Stromal cell of bone marrow (primary cell): ENCODE measurements around the gene TNFRSF11A.

ENCODE experiments used
- DNase-seq: peaks from one replicate; pipeline ENCODE4 v3.0.0-alpha.2; 2012; ENCODE audit warnings: low read depth

TNFRSF11A gene

DNA sequence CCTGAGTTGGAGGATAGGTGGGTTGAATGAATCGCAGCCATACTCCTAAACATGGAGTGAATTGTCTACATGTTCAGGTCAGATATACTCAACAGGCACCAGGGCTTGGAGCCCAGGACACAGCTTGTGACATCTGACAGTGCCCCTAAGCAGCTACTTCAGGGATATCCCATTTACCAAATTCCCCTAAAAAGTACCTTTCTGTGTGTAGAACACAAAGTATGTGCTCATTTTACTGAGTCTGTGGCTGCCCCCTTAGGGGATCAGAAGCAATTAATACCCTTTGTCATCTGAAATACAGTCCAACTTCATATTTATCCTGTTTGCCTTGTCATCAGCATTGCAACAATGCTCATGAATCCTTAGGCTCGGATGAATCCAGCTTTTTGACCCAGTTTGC, 20.8 kb downstream of the TNFRSF11A start:
- DNase-seq: no peak

DNA sequence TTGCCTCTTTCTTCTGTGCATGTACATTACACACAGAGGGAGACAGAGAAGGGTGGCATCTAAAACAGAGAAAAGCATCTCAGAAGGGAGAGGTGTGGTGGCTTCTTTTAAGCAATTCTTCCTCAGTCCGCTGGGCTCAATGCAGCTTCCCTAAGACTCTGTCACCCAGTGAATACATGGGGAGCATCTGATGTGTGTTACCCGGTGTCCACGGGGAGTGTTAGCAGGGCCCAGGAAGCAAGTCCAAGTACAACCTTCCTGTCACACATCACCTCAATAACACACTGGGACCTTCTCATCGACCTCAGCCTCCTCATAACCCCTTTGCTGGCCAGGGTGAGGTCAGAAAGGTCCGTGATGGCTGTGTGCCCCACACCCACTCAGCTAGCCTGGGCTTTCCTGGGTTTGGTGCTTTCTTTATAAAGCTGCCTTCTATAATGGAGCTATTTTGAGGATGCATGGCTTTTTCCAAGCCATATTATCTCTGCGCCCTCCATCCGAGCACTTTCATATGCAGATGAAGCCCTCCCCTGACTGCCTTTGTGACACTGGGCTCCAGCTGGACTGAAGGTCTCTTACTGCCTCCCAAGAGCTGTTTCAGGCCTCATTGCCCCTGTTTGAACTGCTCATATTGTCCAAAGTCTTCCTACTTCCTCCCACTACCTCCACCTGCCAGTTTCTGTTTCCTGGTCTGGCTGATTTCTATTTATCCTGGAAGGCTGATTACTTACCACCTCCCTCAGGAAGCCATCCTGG, 21.4 kb downstream of the TNFRSF11A start:
- DNase-seq: no peak

GRCh38 chr18:62347089-62347506, 22.0 kb downstream of the TNFRSF11A start:
- DNase-seq: no peak

DNA sequence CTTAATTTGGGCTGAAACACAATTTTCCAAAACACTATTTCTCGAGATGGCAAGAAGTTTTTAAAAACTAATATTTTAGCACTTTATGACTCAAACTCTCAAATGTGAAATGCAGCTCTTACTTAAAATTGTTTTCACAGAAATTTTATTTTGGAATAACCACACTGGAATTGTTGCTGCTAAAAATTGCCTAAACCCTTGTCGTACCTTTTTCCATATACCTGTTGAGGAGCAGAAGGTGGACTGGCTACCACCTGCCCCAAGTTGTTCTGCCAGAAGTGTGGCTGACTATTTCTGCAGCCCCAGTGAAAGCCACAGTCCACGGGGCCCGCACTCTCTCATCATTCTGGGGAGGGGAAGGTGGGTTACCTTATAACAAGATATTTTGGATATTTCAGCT, 23.4 kb downstream of the TNFRSF11A start:
- DNase-seq: no peak

GRCh38 chr18:62353170-62353569, 28.1 kb downstream of the TNFRSF11A start:
- DNase-seq: no peak

DNA sequence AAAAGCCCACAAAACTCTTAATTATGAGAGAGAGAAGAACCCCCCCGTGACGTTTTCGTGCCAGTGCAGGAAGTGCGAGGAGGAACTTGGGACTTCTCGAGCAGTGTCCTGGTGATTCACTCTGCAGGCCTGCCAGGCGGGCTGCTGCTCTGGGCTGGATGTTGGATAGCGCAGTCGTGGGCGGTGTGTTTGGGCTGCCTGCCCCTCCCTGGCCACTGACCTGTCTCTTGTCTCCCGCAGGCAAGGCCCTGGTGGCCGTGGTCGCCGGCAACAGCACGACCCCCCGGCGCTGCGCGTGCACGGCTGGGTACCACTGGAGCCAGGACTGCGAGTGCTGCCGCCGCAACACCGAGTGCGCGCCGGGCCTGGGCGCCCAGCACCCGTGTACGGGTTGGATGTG, 29.0 kb downstream of the TNFRSF11A start:
- no peak for DNase-seq

GRCh38 chr18:62357079-62357719, 32.1 kb downstream of the TNFRSF11A start:
- no peak for DNase-seq

GRCh38 chr18:62360805-62361204, 35.7 kb downstream of the TNFRSF11A start:
- no peak for DNase-seq

- DNase-seq: no peak
Observed at GRCh38 chr18:62361288-62361687, 36.2 kb downstream of the TNFRSF11A start.

DNA sequence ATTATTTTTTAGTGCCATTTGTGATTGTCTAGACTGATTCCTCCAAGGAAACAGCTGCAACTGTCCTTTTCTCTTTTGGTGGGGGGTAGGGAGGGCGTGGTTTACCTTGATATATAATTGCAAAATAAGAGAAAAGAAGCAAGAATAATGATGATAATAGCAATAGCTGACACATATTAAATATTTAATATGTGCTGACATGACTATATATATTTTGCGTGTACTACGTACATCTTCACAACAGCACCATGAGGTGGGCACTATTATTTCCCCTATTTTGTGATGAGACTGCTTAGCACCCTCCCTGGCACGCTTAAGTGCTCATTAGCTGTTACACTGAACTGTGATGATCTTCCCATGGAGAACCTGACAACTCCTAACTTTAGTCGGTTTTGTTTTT, 39.4 kb downstream of the TNFRSF11A start:
- no peak for DNase-seq

- DNase-seq: no peak
Observed at GRCh38 chr18:62365420-62365819, 40.3 kb downstream of the TNFRSF11A start.

DNA sequence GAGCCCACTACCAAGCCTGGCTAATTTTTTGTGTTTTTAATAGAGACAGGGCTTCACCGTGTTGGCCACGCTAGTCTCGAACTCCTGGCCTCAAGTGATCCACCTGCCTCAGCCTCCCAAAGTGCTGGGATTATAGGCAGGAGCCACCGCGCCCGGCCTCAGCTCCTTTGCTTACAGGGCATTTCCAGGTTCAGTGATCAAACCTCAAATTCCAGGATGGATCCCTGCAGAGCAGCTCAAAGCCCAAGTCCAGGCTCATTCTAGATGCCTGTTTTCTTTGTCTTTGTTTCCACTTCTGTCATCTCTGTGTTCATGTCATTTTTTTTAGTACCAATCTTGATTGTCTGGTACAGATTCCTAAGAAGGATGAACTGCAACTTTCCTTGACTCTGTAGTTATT, 41.9 kb downstream of the TNFRSF11A start:
- no peak for DNase-seq

GRCh38 chr18:62368100-62368499, 43.0 kb downstream of the TNFRSF11A start:
- no peak for DNase-seq

GRCh38 chr18:62369129-62369644, 44.1 kb downstream of the TNFRSF11A start:
- DNase-seq: no peak

DNA sequence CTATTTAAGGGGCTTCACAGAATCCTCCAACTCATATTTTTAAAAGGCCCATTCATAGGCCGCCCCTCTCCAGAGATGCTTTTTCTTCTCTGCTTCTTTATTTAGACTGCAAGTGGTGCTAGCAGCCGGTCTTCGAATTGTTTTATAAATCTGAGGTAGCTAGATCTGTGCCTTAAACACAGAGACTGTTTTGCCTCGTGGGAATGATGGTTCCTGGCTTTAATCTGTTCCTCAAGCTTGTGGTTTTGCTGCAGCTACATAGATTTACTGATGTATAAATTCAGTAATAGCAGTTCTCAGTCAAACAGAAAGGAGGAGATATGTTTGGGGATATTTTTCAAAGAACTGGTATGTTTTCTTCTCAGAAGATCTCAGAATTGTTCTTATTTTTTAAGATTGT, 45.3 kb downstream of the TNFRSF11A start:
- no peak for DNase-seq

DNA sequence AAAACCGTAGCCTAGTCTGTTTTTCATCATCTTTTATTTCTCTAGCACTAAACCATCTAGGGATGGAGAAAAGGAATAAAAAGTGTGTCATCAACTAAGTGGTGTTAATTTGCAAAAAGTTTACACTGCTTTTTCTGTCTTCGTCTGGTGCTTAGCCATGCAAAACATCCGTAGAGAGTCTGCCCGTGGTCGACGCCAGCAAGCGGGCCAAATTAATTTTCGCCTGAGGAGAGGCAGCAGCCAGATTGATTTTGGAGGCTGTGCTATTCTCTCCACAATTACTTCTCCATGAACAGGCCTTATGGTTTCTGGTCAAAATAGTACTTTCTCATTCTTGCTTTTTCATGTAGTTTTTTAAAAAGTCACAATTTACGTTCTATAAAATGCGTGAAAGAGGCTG, 46.3 kb downstream of the TNFRSF11A start:
- no peak for DNase-seq

- DNase-seq: no peak
Observed at GRCh38 chr18:62372156-62372555, 47.0 kb downstream of the TNFRSF11A start.

DNA sequence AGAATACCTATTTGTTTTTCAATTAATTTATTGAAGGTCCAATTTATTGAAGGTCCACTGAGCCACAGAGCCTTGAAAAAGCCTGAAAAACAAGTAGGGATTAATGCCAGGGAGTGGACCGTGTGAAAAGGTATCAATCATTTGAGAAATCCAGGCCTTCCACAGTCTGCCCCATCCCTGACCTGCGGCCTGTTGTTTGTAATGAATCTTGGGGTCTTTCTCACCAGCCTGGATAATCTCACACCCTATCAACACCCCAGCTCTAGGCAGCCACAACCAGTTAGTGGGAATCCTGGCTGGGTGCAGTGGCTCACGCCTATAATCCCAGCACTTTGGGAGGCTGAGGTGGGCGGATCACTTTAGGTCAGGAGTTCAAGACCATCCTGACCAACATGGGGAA, 47.8 kb downstream of the TNFRSF11A start:
- DNase-seq: no peak

GRCh38 chr18:62374410-62374965, 49.4 kb downstream of the TNFRSF11A start:
- no peak for DNase-seq

DNA sequence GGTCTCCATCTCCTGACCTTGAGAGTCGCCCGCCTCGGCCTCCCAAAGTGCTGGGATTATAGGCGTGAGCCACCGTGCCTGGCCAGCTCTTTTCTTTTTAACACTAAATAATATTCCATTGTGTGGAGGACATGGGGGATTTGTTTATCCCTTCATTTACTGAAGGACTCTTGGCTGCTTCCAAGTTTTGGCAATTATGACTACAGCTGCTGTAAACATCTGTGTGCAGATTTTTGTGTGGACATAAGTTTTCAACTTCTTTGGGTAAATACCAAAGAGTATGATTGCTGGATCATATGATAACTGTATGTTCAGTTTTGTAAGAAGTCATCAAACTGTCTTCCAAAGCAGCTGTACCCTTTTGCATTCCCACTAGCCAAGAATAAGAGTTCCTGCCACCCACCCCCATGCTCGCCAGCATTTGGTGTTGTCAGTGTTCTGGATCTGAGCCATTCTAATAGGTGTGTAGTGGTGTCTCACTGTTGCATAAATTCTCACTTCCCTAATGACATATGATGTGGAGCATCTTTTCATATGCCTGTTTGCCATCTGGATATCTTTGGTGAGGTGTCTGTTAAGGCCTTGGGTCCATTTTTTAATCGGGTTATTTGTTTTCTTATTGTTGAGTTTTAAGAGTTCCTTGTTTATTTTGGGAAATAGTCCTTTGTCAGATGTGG, 52.2 kb downstream of the TNFRSF11A start:
- DNase-seq: no peak

DNA sequence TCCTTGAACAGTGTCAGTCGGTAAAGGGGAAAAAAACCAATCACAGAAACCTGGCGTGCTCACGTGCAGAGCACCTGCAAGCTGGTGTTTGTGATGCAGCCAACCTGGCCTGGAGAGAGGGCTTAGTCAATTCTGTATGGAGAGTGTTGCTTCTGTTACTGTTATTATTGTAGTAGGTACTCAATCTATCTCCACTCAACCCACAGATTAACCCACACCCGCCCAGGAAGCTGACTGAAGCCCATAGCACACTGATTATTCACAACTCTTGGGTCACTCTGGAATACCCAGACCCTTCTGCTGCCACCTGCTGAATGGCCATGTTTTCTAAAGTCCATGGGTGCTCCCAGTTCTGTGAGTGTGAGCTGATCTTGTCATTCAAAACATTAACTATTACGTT, 53.9 kb downstream of the TNFRSF11A start:
- DNase-seq: no peak

DNA sequence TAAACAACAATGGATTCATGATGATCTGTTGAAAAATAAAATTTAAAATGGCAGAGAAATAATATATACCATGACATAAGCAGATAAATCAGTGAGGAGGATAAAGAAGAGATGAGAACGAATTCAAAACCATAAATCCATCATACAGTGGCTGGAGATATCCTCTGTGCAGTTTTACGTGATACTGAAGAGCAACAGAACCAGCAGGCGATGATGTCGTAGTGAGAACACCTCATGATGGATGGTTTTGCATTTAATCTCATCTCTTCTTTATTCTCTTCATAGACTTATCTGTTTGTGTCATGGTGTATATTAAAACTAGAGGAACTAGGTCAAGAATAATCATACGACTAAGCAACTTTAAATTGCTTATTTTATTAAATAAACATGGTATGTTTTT, 56.3 kb downstream of the TNFRSF11A start:
- no peak for DNase-seq

- no peak for DNase-seq
Observed at GRCh38 chr18:62384068-62384467, 59.0 kb downstream of the TNFRSF11A start.
